Measurements from ENCODE around the gene SLC45A3.
A peak's percentile ranks its signal among the peaks of the same experiment; 100 is the strongest.
"Not testable (repeated sequence)": the region's sequence is repeated elsewhere in the genome, so short reads cannot be mapped to it uniquely, and the experiment has no call there.

The SLC45A3 gene

DNA sequence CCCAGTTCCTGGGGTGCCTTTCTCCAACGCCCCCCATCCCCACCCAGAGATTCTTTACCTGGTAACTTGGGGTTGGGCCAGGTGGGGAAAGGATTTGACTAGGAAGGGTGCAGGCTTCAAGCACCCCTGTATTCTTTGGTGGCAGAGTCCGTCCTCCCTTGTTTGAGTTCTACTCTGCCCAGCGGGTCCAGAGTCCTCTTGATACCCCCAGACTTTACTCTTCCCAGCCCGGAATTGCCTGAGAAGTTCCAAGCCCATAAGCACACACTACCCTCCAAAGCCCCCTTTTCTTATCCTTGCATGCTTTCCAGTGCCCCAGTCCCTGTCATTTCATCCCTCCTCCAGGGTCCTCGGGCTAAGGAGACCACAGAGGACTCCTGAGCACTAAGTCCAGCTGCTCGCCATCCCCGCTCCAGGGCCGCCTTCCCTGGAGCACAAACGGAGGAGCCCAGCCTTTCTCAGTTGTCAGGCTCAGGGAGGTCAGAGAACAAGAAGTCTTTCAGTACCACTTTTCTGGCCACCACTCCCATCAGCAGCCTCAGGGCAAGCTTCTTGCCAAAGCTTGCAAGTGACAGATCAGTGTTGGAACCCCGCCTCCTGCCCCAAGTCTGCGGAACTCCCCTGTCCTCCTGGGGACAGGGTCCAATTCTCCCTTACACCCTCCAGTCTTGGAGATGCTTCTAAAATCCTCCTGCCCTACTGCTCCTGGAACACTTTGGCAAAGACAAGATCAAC lies 12.2 kb downstream of the SLC45A3 start:
- no peak for DNase-seq (ENCODE audit: low spot score)

DNA sequence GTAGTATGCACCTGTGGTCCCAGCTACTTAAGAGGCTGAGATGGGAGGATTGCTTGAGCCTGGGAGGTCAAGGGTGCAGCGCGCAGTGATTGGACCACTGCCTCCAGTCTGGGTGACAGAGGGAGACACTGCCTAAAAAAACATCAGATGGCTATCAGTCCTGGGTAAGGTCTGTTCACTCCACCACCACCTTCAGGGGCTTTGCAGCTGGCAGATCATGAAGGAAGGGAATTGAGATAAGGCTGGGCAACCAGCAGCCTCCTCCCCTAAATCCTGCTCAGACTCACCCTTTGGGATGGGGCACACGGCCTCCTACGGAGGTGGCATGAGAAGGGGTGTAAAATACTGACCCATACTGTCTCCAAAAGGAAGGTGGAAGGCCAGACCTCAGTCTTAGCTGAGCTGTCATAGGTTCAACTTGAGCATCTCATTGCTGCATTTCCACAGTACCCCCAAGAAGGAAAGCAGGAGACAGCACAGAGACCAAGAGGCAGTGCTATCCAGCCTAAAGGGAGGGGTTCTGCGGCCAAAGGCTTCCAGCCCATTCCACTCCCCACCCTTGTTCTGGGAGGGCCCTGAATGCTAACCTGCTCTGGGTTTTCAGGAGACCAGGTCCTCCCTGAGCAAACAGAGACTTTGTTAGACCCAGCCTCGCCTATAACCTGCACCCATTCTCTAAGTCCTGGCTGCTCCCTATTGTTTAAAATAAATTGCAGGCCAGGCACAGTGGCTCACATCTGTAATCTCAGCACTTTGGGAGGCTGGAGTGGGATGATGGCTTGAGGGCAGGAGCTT lies 13.7 kb downstream of the SLC45A3 start:
- no peak for DNase-seq (ENCODE audit: low spot score)

DNA sequence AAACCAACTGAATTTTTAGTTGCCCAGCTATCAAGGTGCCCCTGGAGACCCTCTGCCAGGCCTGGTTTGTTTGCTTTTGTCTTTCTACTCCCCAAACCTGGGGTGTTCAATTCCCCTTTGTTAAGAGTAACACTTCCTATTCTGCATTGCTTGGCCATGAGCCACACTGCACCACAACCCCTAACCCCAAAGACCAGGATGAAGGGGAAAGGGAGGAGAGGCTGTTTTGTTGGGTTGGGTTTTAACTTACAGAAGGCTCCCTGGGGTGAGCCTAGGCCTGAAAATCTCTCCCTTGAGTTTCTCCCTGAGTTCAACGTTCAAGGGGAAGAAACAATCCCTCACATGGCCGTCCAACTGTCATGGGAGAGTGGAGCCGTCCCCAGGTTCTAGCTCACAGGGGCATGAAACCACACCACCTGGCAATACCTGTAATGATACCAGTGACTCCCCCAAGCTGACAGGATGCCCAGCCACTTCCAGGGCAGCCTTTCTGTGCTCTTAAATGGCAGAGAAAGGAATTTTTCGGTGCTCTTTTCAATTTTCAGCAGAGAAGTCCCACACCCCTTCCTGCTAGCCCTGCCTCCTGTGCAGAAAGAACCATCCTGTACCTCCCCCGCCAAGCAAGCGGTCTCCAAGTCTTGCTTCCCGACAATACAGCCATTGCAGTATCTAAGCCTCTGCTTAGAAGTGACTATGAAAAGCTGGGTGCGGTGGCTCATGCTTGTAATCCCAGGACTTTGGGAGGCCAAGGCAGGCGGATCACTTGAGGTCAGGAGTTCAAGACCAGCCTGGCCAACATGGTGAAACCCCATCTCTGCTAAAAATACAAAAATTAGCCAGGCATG lies 14.9 kb downstream of the SLC45A3 start:
- DNase-seq (ENCODE audit: low spot score): no peak

DNA sequence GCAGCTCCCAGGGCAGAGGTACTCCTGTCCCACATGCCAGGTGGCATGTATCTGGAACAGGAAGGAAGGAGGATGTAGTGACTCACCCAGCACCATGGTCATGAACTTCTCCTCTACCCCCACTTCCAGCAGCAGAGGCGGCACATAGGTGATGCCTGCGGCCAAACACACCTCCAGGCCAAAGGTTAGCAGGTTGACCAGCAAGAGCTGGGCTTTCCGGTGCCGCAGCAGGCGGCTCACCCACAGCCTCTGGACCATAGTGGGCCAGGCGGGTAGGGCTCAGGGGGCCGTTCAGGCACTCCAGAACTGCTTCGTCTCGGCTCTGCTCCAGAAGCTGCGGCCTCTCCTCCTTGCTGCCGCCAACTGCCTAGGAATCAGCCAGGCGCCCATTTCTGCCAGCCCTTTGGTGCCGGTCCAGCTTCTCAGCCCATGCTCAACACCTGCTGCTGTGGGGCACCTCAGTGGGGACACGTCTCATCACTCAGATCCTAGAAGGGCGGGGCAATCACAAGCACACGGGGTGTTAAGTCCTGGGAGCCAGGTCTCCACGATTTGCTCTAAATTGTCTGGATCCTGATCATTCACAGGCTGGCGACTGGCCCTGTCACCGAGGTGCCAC lies 15.8 kb downstream of the SLC45A3 start:
- DNase-seq (ENCODE audit: low spot score): no peak

DNA sequence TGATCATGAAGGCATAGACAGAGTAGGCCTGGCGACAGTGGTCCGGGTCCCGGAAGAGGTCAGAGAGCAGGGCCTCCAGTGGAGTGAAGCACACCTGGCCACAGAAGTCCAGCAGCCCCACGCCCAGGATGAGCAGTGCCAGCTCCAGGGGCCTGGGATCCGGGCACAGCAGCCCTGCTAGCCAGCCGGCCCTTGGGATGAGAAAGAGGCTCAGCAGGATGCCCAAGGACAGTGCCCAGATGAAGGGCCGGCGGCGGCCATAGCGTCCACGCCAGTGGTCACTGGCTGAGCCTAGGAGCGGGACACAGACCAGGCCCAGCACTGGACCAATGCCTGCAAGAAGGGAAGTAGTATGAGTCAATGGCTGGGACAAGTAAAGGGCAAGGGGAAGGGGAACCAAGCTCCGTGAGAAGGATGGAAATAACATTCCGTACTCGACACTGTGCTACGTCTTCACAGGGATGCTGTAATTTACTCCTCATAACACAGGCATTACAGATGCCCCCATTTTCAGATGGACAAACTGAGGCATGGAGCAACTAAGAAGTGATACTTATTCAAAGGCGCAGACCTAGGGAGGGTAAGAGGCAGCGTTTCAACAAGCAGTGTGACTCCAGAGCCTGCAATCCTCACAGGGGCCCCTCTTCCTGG lies 16.9 kb downstream of the SLC45A3 start:
- no peak for DNase-seq (ENCODE audit: low spot score)

DNA sequence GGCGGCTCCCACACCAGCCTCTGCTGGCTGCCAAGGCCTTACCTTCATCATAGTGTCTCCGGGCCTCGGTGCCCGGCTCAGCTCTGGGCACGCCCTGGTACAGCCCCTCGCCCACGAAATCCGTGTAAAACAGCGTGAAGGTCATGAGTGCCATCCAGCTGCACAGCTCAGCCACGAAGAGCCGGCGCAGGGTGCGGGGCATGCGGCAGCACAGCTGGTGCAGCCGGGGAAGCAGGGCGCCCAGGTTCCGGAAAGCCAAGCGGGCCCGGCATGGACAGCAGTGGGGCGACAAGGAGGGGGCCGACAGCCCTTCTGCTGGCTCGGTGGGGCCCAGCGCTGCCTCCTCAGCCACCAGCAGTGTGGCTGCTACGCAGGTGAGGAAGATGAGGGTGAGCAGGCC lies 17.5 kb downstream of the SLC45A3 start:
- no peak for DNase-seq (ENCODE audit: low spot score)

DNA sequence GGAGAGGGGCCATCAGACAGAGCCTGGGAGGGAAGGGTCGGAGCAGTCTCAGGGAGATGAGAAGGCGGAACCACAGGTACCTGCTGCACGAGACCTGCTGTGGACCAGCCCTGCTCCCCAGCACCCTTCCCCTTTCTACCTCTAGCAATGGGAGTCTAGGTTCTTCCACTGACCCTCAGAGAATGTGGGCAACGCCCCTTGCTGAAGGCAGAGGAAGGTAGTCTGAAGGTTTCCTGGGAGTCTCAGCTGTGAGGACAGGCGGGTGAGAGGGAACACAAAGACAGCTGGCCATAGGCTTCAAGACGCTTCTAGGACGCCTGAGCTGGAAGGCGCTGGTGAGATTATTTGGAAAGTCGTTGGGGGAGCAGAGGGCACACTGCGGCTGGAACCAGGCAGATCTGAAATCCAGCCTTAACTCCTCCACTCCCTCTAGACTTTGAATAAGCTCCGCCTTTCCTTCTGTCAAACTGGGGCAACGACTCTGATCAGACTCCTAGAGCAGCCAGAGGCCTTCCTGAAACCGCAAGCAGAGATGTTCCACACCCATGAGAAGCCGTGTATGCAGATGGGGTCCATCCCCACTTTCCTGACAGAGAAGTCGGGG lies 18.1 kb downstream of the SLC45A3 start:
- no peak for DNase-seq (ENCODE audit: low spot score)

DNA sequence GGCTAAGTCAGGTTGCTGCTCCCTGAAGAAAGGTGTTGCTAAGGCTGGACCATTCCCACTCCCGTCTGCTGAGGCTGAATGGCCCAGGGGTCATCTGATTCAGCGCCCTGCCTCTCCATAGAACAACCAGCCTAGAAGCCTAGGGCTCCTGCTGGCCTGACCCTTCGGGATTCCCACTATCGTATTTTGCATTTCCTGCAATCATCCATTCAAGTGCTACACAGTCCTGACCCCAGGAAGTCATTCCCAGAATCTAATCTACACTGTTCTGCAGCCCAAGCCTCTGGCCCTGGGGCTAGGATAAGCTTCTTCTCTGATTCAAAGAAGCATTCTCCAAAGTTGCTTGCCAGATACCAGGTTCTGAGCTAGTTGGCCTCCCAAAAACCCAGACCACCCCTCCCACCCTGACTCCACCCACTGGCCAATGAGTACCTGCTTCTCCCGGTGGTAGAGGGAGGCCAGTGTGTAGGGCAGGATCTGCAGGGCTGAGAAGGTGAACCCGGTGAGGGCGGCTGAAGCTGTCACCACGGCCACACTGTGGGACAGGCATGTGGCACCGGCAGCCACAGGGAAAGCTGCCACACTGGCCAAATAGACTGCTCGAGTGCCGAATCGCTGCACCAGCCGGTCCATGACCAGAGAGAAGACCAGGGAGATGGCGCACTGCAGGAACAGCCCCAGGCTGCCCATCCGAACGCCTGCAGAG lies 18.7 kb downstream of the SLC45A3 start:
- no peak for DNase-seq (ENCODE audit: low spot score)

DNA sequence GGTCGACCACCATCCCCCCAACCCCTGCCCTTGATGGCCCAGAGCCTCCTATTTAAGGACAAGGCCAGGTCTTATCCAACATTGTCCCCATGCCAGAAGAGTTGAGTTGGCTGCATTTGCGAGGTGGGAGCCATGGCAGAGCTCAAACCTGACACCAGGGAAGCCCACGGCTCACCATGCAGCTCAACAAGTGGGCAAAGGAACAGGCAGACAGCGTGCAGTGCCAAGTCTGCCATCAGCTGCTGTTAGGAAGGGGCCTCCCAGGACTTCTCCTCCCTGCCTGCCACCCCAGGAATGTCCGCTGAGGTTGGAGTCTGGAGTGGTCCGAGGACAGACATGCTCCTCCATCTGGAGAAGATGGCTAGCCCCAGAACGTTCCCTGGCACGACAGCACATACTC lies 19.9 kb downstream of the SLC45A3 start:
- no peak for DNase-seq (ENCODE audit: low spot score)

DNA sequence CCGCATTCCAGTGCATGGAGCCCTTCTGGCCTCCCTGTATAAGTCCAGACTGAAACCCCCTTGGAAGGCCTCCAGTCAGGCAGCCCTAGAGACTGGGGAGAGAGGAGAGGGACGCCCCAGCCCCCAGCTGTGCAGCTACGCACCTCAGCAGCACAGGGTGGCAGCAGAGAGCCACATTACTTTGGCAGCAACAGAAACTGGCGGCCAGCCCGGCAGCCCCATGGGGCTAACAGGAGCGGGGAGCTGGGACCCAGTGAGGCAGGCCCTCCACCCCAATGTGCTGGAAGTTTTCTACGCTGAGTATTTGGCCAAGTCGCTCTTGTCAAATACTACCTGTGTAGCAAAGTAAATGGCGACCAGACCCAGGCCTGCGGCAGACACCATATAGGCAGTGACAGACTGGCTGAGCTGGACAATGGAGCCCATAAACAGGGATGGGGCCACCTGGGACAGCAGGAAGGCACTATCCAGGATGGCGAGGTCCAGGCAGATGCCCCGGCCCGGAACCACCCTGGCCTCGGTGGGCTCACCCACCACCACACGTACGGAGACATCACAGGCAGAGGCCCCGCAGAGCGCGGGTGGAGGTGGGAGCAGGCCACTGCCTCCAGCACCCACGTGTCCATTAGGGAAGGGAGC lies 21.2 kb downstream of the SLC45A3 start:
- peak; percentile 93 for DNase-seq (ENCODE audit: low spot score)

DNA sequence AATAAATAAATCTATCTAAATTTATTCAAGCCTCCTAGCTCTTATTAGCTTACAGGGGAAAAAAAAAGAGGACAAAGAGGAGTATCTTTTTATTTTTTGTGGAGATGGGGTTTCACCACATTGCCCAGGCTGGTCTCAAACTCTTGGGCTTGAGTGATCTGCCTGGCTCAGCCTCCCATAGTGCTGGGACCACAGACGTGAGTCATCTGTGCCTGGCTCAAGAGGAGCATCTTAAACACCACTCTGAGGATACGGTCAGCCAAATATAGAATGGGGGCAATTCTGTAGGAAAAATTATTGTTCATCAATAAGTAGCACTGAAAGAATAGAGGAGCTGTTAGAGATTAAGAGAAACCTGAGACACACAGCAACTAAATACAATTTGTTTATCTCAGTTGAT lies 24.1 kb downstream of the SLC45A3 start:
- DNase-seq (ENCODE audit: low spot score): no peak

DNA sequence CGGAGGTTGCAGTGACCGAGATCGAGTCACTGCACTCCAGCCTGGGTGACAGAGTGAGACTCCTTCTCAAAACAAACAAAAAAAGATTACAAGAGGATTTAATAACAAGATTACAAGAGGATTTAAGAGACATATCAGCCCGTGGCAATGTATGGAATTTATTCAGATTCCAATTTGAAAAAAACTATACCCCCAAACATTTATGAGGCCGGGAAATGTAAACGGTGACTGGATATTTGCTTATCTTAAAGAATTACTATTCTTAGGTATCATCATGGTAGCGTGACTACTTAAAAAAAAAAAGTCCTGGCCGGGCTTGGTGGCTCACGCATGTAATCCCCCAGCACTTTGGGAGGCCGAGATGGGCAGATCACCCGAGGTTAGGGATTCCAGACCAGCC lies 27.3 kb downstream of the SLC45A3 start:
- no peak for DNase-seq (ENCODE audit: low spot score)

DNA sequence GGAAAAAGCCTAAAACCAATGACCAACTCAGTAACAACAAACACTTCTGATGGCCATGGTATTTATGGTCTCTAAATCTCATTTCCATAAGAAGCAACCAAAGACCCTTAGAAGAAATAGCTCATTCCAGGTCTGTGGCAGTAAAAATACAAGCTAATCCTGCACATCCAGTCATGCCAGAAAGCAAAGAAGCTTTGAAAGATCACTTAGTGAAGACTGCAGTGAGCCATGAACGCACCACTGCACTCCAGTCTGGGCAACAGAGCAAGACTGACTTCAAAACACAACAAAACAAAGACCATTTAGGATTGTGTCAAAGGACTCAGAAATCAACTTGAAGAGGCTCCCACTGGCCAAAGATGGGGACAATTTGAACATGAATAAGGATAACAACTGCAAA lies 30.1 kb downstream of the SLC45A3 start:
- no peak for DNase-seq (ENCODE audit: low spot score)

DNA sequence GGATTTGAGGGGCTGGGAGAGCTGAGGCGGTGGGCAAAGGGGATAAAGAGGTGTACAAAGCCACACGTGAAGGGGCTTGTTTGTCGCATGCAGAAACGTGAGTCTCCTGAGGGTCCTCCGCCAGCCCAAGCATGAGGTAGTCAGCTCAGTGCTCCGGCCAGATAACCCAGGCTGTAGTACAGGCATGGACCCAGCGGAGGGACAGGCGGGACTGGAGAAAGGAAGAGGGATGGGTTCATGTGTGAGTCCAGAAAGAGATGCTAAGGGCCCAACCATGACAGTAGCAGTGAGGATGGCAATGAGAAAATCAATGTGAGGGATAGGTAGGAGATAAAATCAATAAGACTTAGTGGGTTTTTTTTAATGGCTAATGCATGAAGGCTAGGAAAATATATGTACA lies 34.8 kb downstream of the SLC45A3 start:
- no peak for DNase-seq (ENCODE audit: low spot score)

DNA sequence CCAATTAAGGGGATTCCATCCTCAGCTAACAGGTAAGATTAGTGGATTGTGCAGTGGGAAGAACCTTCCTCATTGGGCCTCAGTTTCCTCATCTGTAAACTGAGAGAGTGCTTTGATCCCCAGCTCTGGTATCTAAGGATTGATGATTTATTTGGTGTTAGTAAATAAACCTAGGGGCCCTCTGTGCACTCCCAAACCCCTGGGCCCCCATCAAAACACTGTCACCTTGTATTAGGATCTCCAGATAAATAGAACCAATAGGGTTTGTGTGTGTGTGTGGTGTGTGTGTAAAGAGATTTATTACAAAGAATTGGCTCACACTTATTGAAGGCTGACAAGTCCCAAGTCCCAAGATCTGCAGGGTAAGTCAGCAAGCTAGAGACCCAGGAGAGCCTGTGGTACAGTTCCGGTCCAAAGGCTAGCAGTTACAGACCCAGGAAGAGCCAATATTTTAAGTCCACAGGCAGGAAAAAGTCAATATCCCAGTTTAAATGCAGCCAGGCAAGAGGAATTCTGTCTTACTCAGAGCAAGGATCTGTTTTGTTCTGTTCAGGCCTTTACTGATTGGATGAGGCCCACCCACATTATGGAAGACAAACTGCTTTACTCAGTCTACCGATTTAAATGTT lies 37.5 kb downstream of the SLC45A3 start:
- no peak for DNase-seq (ENCODE audit: low spot score)

DNA sequence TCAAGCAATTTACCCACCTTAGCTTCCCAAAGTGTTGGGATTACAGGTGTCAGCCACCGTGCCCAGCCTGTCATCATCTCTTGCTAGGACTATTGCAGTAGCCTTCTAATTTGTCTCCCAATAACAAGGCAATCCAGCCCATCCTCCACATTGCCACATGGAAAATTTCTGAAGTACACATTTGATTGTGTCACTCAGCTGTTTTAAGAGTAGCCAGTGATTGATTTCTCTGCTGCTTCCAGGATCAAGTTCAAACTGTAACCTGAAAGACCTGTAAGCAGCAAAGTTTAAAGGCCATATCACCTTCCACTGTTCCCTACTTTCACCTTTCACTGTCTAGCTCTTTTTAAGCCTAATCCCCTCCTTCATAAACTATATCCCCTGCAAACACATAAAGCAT lies 40.7 kb downstream of the SLC45A3 start:
- no peak for DNase-seq (ENCODE audit: low spot score)

DNA sequence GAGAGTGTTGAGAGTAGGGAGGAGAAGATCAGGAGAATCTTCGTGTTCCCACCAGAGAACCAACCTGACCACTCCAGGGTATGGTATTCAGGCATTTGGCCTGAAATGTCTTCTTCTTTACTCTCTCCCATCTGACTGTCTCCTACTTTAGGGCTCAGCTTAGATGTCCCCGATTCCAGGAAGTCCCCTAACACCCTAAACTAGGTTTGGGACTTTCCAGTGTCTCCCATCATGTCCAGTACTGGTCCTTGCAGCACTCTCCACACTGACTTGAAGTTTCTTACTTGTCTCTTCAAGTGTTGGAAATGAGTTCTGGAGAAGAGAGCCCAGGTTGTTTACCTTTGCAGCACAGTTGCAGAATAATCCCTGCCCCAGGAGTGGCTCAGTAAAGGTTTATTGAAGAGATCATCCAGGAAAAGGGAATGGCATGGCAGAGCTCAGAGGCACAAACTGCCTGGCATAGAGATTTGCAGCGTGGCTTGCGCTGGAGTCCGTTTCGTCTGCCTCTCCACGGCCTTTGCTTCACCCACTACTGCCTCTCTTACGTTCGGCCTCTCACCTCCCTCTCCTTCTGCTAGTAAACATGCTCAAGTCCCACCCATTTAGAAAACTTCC lies 42.3 kb downstream of the SLC45A3 start:
- no peak for DNase-seq (ENCODE audit: low spot score)

DNA sequence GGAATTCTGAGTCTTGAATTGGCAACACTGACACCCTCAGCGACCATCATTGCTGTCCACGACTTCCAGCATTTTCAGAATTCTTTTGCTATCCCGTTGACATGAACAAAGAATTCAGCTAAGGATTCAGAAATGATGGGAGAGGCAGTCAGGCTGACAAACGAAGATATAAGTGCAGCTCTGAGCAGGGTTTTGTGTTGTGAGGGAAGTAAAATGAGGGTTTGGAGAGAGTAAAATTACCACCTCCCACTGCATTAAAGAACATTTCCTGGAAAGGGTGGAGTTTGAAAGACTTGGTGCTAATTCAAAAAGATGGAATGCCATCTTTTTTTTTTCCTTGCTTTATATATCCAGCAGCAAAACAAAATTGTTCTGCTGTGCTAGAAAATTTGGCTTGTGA lies 43.6 kb downstream of the SLC45A3 start:
- no peak for DNase-seq (ENCODE audit: low spot score)

DNA sequence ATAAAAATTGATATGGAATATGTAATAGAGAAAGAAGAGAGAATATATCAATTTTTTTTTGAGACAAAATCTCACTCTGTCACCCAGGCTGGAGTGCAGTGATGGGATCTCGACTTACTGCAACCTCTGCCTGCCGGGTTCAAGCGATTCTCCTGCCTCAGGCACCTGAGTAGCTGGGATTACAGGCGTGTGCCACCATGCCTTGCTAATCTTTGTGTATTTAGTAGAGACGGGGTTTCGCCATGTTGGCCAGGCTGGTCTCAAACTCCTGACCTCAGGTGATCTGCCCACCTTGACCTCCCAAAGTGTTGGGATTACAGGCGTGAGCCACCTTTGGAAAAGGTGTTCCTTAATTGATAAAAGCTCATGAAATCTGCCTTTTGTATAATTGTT lies 44.2 kb downstream of the SLC45A3 start:
- not testable (repeated sequence) for DNase-seq (ENCODE audit: low spot score)
